IMR-90 (cell line): ENCODE data around the gene TSPAN33. TPM values are rescaled to one million over a fixed set of nuclear protein-coding genes. Genes with fewer than 3 reads are reported as not detected.
"Not testable (repeated sequence)": the region's sequence is repeated elsewhere in the genome, so short reads cannot be mapped to it uniquely, and the experiment has no call there.

Experiments
- ATAC-seq: fragments of 200-7000 bp; cut with Tn5 transposase; 2 replicates; pipeline ENCODE4 v1.9.1; 2020; ENCODE audit warnings: low read depth, mild to moderate bottlenecking, moderate library complexity
- BruUV-seq: library from RNA; stranded (reverse); fragments of 400-500 nt; replicated peaks from 2 replicates; lab custom pipeline; 2021; lab: Mats Ljungman, UMichigan
- CTCF ChIA-PET: fragments of 300-600 bp; formaldehyde crosslinking; extraction: SDS; loops from one replicate; lab custom pipeline; 2021; ENCODE audit warnings: antibody characterized with exemption; lab: Yijun Ruan, JAX
- POLR2A ChIA-PET: fragments of 300-600 bp; sonication (Branson Sonifier 250); formaldehyde crosslinking; loops from one replicate; lab custom pipeline; 2022; ENCODE audit warnings: antibody characterized with exemption; ENCODE audit not compliant: unreplicated experiment; lab: Charles Lee
- DNase-seq: peaks from one replicate; pipeline ENCODE4 v3.0.0; 2013
- H2AFZ ChIP-seq: replicated peaks from 2 replicates; pipeline ENCODE3; 2013; ENCODE audit warnings: low read length, mild to moderate bottlenecking; ENCODE audit not compliant: poor library complexity
- H2AK5ac ChIP-seq: 2 replicates; pipeline ENCODE4 v1.6.1; 2013; ENCODE audit warnings: low read depth, low read length, inconsistent platforms
- H2AK9ac ChIP-seq: replicated peaks from 2 replicates; pipeline ENCODE3; 2013; ENCODE audit warnings: mild to moderate bottlenecking, low read depth, low read length, moderate library complexity; ENCODE audit not compliant: poor library complexity
- H2BK120ac ChIP-seq: 2 replicates; pipeline ENCODE4 v1.6.1; 2013; ENCODE audit warnings: low read depth, low read length, inconsistent platforms
- H2BK15ac ChIP-seq: 3 replicates; pipeline ENCODE4 v1.6.1; 2013; ENCODE audit warnings: low read depth, low read length, inconsistent platforms
- H2BK20ac ChIP-seq: 2 replicates; pipeline ENCODE4 v1.6.1; 2013; ENCODE audit warnings: low read depth, mild to moderate bottlenecking, inconsistent platforms, low read length, moderate library complexity
- H2BK5ac ChIP-seq: 2 replicates; pipeline ENCODE4 v1.6.1; 2013; ENCODE audit warnings: mild to moderate bottlenecking, low read depth, low read length, inconsistent platforms; ENCODE audit not compliant: poor library complexity, severe bottlenecking
- H3K14ac ChIP-seq: replicated peaks from 2 replicates; pipeline ENCODE4 v1.6.1; 2013; ENCODE audit warnings: low read depth, low read length, inconsistent platforms
- H3K18ac ChIP-seq: 2 replicates; pipeline ENCODE4 v1.6.1; 2013; ENCODE audit warnings: low read depth, low read length, control low read depth
- H3K23ac ChIP-seq: 2 replicates; pipeline ENCODE4 v1.6.1; 2013; ENCODE audit warnings: low read depth, low read length, inconsistent platforms
- H3K27ac ChIP-seq: 2 replicates; pipeline ENCODE4 v1.5.1; 2013; ENCODE audit warnings: mild to moderate bottlenecking, control low read depth, low read length; ENCODE audit not compliant: insufficient read depth
- H3K27me3 ChIP-seq: 2 replicates; pipeline ENCODE4 v1.6.1; 2013; ENCODE audit warnings: low read length; ENCODE audit not compliant: control insufficient read depth, insufficient read depth
- H3K36me3 ChIP-seq: 2 replicates; pipeline ENCODE4 v1.6.1; 2013; ENCODE audit warnings: low read length, mixed read lengths; ENCODE audit not compliant: control insufficient read depth, insufficient read depth
- H3K4ac ChIP-seq: 2 replicates; pipeline ENCODE4 v1.6.1; 2013; ENCODE audit warnings: low read depth, low read length, inconsistent platforms
- H3K4me1 ChIP-seq: 2 replicates; pipeline ENCODE4 v1.6.1; 2013; ENCODE audit warnings: low read length, mixed read lengths; ENCODE audit not compliant: control insufficient read depth, insufficient read depth
- H3K4me2 ChIP-seq: 2 replicates; pipeline ENCODE4 v1.6.1; 2013; ENCODE audit warnings: low read depth, mild to moderate bottlenecking, control low read depth, low read length, moderate library complexity
- H3K4me3 ChIP-seq: 2 replicates; pipeline ENCODE4 v1.5.1; 2013; ENCODE audit warnings: low read depth, mild to moderate bottlenecking, control low read depth, low read length, moderate library complexity; ENCODE audit not compliant: insufficient read depth
- H3K56ac ChIP-seq: 2 replicates; pipeline ENCODE4 v1.6.1; 2013; ENCODE audit warnings: low read length, inconsistent platforms; ENCODE audit not compliant: insufficient read depth; ENCODE audit errors: extremely low read depth
- H3K79me1 ChIP-seq, 2 experiments: 2 replicates each; pipeline ENCODE4 v1.6.1; 2013; ENCODE audit warnings: low read length in 2 of 2, inconsistent platforms in 1 of 2, low read depth in 1 of 2
- H3K9ac ChIP-seq: 2 replicates; pipeline ENCODE4 v1.6.1; 2013; ENCODE audit warnings: low read depth, low read length, control low read depth
- H3K9me1 ChIP-seq: 2 replicates; pipeline ENCODE4 v1.6.1; 2013; ENCODE audit warnings: low read length, inconsistent platforms; ENCODE audit not compliant: insufficient read depth
- H3K9me3 ChIP-seq: 2 replicates; pipeline ENCODE4 v1.6.1; 2013; ENCODE audit warnings: low read length; ENCODE audit not compliant: control insufficient read depth, insufficient read depth
- H4K20me1 ChIP-seq: 2 replicates; pipeline ENCODE4 v1.6.1; 2013; ENCODE audit warnings: low read length, inconsistent platforms; ENCODE audit not compliant: insufficient read depth
- H4K5ac ChIP-seq: 2 replicates; pipeline ENCODE4 v1.6.1; 2013; ENCODE audit warnings: mild to moderate bottlenecking, low read depth, low read length, control low read depth
- H4K8ac ChIP-seq, 2 experiments: 2 replicates each; pipeline ENCODE4 v1.6.1; 2013; ENCODE audit warnings: low read depth in 2 of 2, low read length in 2 of 2, control low read depth in 1 of 2, inconsistent platforms in 1 of 2
- H4K91ac ChIP-seq: 2 replicates; pipeline ENCODE4 v1.6.1; 2013; ENCODE audit warnings: low read depth, low read length, inconsistent platforms; ENCODE audit not compliant: insufficient read depth
- RAD21 ChIP-seq: IDR thresholded peaks from 2 replicates; pipeline ENCODE4 v1.6.1; 2012; ENCODE audit warnings: low read length, improper control_type of control experiment
- WGBS, 2 experiments: methylation state at CpG; one replicate each; pipeline versions ENCODE4 v1.1.5 to v1.1.7; 2013; ENCODE audit warnings: missing lambda C conversion rate in 2 of 2; ENCODE audit not compliant: insufficient read length in 1 of 2; ENCODE audit errors: extremely low coverage in 2 of 2; 5-methylcytosine and 5-hydroxymethylcytosine counted together
- dilution Hi-C: fragments of 300-500 bp; cut with HindIII; formaldehyde crosslinking; loops from one replicate; pipeline ENCODE4 v1.14.3; 2018; ENCODE audit warnings: low sequenced_read_pairs; ENCODE audit not compliant: unreplicated experiment
- in situ Hi-C: fragments of 300-500 bp; cut with MboI; formaldehyde crosslinking; loops from 3 replicates; pipeline ENCODE4 v1.14.3; 2019; ENCODE audit warnings: low sequenced_read_pairs, inconsistent platforms, mixed read lengths
- intact Hi-C: fragments of 100-400 bp; cut with micrococcal nuclease; formaldehyde crosslinking; loops from 2 replicates; pipeline ENCODE4 v1.10.0; 2022
- polyA plus RNA-seq, 3 experiments: library from polyadenylated mRNA; depleted of rRNA; stranded (reverse); fragments of >200 nt; gene quantifications; 2 replicates each; pipeline ENCODE4 v1.2.3, GENCODE V29; 2012; ENCODE audit warnings: low replicate concordance in 1 of 3
- total RNA-seq: library from RNA; depleted of rRNA; stranded (reverse); fragments of >200 nt; gene quantifications from 2 replicates; pipeline ENCODE4 v1.2.3, GENCODE V29; 2012
- TF ChIP-seq, protein P1 (sequence below): fragments of 150-350 bp; IDR thresholded peaks from 2 replicates; pipeline ENCODE4 v1.6.1; 2017; ENCODE audit warnings: mild to moderate bottlenecking, antibody characterized with exemption, low read length, low read depth

Gene TSPAN33
- total and polyA plus RNA-seq, 2 of the 4 experiments (the other 2 are of a cell fraction), result 0.17 to 0.36 TPM

GRCh38 chr7:129170441-129171021, 26.0 kb downstream of the TSPAN33 start (continued):
- TF ChIP-seq, protein P1, sequence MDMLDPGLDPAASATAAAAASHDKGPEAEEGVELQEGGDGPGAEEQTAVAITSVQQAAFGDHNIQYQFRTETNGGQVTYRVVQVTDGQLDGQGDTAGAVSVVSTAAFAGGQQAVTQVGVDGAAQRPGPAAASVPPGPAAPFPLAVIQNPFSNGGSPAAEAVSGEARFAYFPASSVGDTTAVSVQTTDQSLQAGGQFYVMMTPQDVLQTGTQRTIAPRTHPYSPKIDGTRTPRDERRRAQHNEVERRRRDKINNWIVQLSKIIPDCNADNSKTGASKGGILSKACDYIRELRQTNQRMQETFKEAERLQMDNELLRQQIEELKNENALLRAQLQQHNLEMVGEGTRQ, result no peak
- no peak for TF ChIP-seq RAD21

GRCh38 chr7:129173861-129174260, 29.4 kb downstream of the TSPAN33 start:
- H3K23ac ChIP-seq, H2BK120ac ChIP-seq, H4K20me1 ChIP-seq, BruUV-seq, H3K18ac ChIP-seq, in situ Hi-C loops, H3K4me3 ChIP-seq, H2AK5ac ChIP-seq, H3K9me1 ChIP-seq, ATAC-seq, H3K9me3 ChIP-seq, H3K36me3 ChIP-seq, H2BK20ac ChIP-seq, H4K8ac ChIP-seq, intact Hi-C loops, H3K14ac ChIP-seq, H2AK9ac ChIP-seq, H3K4ac ChIP-seq, DNase-seq, H2BK5ac ChIP-seq, H3K79me1 ChIP-seq, H3K27ac ChIP-seq, H2BK15ac ChIP-seq, H4K5ac ChIP-seq, POLR2A ChIA-PET, H2AFZ ChIP-seq, H3K4me2 ChIP-seq, H3K56ac ChIP-seq, H3K4me1 ChIP-seq, H4K91ac ChIP-seq, H3K9ac ChIP-seq, dilution Hi-C loops: not testable (repeated sequence)
- CTCF ChIA-PET, result interaction anchor here (0.5 kb wide), 1 partner anchor 27 kb away, joined by 4 read pairs; no protein-coding TSS in a partner anchor
- peaks cover 32% of the 10 kb centered on the region for H3K27me3 ChIP-seq
- WGBS, 2 experiments, result no CpG with 5 or more reads among the region's 7 CpGs
